Spleen (tissue), 7 donors: ENCODE measurements around the gene B3GAT1.

Experiments
- CTCF ChIP-seq, 11 experiments: fragments of 200-600 bp in 7 of 11; fragments of 450-650 bp in 4 of 11; sonication (generic) in 4 of 11; IDR thresholded peaks in 8 of 11; conservative IDR thresholded peaks in 3 of 11; 1 replicate in 7 of 11; 2 replicates in 4 of 11; pipeline versions ENCODE4 v1.4.0 to v1.8.0; 2016 to 2021; ENCODE audit warnings: antibody characterized with exemption in 11 of 11, inconsistent platforms in 4 of 11, mild to moderate bottlenecking in 1 of 11
- POLR2AphosphoS5 ChIP-seq, 3 donors: sonication (generic); formaldehyde crosslinking; IDR thresholded peaks; one replicate each; pipeline ENCODE4 v1.5.1; 2017; ENCODE audit warnings: antibody characterized with exemption in 3 of 3
- donor health status: DM: no; HTN: no; CAD: no; lungs with moderate emphysema.
- donor health status: DM: no; HTN: no; CAD: no.
- donor health status: DM: no; HTN: no; CAD: no.

DNA sequence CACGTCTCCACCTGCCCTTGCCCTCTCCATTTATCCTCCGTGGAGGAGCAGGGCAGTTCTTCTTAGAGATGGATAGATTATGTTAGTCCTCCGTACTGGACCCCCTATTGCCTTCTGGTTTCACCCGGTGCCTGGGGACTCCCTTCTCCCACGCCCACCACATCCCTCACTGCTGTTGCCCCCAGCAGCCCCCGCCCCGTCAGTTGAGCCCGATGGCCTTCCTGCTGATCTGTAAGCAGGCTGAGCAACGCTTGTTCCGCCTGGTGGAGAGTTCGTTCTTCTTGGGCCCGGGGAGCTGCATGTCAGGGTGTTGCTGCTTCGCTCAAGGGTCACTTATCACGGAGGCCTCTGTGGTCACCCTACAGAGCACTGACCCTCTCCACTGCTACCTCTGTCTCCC lies 34.2 kb downstream of the B3GAT1 start:
- TF ChIP-seq CTCF (IDR thresholded peaks at IDR 0.05 in 8 of 11, conservative IDR thresholded peaks at IDR 0.05 in 3 of 11) (no peak), POLR2AphosphoS5 (IDR thresholded peaks at IDR 0.05) (no peak)
